ENCODE data around the gene WIPF2. TPM values are rescaled to one million over a fixed set of nuclear protein-coding genes. Genes with fewer than 3 reads are reported as not detected.

WIPF2 gene
- total RNA-seq, 1 experiment from 2014 or later, result 23.0 TPM

DNA sequence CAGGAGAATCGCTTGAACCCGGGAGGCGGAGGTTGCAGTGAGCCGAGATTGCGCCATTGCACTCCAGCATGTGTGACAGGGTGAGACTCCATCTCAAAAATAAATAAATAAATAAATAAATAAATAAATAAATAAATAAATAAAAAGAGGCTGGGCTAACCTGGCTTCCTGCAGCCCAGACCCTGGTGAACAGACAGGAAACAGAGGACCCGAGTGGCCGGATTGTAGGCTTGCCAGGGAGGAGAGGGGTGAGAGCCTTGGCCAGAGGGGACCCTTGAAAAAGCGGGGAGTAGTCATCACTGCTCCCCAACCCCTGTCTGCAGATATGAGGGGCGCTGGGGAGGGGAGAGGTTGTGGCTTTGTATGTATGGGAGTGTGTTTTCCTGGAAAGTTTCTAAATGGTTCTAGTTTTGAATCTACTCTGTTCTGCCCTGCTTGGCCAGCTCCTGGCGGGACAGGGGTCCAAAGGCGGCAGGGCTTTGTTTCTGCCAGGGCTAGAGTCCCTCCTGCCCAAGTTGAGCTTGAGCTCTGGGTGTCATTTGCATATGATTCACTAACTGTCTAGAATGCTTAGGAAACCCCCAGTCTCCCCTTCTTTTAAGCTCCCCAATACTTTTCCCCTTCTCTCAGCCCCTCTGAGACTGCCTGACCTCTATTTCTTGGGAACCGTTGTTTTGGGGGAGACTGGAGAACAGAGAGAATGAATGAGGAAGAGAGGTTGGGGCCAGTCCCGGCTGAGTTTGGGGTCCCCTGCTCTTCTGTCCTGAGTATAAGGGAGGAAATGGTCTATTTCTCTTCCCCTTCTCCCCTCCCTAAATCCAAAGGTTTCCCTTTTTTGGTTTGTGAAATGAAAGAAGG is 106.3 kb downstream of the WIPF2 start (continued):
- TF ChIP-seq, protein P1, sequence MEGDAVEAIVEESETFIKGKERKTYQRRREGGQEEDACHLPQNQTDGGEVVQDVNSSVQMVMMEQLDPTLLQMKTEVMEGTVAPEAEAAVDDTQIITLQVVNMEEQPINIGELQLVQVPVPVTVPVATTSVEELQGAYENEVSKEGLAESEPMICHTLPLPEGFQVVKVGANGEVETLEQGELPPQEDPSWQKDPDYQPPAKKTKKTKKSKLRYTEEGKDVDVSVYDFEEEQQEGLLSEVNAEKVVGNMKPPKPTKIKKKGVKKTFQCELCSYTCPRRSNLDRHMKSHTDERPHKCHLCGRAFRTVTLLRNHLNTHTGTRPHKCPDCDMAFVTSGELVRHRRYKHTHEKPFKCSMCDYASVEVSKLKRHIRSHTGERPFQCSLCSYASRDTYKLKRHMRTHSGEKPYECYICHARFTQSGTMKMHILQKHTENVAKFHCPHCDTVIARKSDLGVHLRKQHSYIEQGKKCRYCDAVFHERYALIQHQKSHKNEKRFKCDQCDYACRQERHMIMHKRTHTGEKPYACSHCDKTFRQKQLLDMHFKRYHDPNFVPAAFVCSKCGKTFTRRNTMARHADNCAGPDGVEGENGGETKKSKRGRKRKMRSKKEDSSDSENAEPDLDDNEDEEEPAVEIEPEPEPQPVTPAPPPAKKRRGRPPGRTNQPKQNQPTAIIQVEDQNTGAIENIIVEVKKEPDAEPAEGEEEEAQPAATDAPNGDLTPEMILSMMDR (IDR thresholded peaks at IDR 0.05), result no peak

DNA sequence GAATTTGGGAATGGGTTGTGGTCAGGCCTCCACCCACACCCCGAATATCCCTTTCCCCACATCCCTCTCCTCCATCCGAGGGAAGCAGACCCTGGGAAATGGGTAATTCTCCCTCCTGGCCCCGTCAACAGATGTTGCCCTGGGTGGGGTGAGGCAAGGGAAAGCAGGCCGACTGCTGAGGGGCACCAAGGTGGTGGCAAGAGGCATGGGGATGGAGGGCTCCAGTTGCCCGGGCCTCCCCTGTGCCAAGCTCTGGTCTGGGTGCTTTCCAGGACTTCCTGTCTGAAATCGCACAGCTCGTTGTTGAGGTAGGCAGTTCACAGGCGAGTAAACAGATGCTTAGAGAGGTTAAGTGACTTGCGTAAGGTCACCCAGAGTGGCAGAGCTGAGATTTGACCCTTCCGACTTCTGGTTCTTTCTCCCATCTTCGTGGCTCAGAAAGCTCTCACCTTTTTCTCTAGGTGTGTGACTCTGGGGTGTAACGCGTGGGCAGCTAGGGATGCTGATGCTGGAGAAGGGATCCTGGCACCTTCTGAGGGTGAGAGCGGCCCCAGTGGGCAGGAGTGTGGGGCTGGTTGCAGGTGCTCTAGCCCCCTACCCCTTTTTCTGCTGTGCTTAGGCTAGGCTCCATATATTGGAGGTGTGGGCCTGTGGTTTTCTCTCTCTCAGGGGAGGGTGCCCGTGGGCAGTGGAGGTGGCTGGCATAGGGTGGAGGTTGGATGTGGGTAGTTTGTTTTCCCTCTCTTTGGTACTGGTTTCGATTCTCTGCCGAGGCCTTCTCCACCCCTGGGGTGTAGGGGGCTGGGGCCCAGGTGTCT is 107.1 kb downstream of the WIPF2 start:
- ChIA-PET CTCF (interaction anchor here (2.4 to 3.2 kb wide), 2 partner anchors 9 to 28 kb away, joined by 14 to 22 read pairs; no protein-coding TSS in a partner anchor), POLR2A (no interaction called here)
- no peak for DNase-seq (ENCODE audit: low spot score)
- peaks cover 1% of the 10 kb centered on the region for H3K36me3 Mint-ChIP-seq
- no peaks in the 10 kb centered on the region for H3K27me3 Mint-ChIP-seq (ENCODE audit: low read depth)
- no peak for ATAC-seq
- TF ChIP-seq RELA (CRISPR knock-in tag; IDR thresholded peaks at IDR 0.05; ENCODE audit: borderline replicate concordance) (no peak), SP1 (CRISPR knock-in tag; conservative IDR thresholded peaks at IDR 0.05) (no peak), NR2C2 (CRISPR knock-in tag; IDR thresholded peaks at IDR 0.05) (no peak), NFATC4 (CRISPR knock-in tag; IDR thresholded peaks at IDR 0.05) (no peak), ZBTB21 (CRISPR knock-in tag; IDR thresholded peaks at IDR 0.05; ENCODE audit: borderline replicate concordance) (no peak), ZNF396 (CRISPR knock-in tag; IDR thresholded peaks at IDR 0.05; ENCODE audit: borderline replicate concordance) (no peak), KAT7 (CRISPR knock-in tag; IDR thresholded peaks at IDR 0.05; ENCODE audit: borderline replicate concordance) (no peak)
- TF ChIP-seq, protein P2, sequence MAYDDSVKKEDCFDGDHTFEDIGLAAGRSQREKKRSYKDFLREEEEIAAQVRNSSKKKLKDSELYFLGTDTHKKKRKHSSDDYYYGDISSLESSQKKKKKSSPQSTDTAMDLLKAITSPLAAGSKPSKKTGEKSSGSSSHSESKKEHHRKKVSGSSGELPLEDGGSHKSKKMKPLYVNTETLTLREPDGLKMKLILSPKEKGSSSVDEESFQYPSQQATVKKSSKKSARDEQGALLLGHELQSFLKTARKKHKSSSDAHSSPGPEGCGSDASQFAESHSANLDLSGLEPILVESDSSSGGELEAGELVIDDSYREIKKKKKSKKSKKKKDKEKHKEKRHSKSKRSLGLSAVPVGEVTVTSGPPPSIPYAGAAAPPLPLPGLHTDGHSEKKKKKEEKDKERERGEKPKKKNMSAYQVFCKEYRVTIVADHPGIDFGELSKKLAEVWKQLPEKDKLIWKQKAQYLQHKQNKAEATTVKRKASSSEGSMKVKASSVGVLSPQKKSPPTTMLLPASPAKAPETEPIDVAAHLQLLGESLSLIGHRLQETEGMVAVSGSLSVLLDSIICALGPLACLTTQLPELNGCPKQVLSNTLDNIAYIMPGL (CRISPR knock-in tag; IDR thresholded peaks at IDR 0.05), result no peak
- TF ChIP-seq, protein P3, sequence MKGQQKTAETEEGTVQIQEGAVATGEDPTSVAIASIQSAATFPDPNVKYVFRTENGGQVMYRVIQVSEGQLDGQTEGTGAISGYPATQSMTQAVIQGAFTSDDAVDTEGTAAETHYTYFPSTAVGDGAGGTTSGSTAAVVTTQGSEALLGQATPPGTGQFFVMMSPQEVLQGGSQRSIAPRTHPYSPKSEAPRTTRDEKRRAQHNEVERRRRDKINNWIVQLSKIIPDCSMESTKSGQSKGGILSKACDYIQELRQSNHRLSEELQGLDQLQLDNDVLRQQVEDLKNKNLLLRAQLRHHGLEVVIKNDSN (CRISPR knock-in tag; IDR thresholded peaks at IDR 0.05), result no peak
- TF ChIP-seq, protein P4, sequence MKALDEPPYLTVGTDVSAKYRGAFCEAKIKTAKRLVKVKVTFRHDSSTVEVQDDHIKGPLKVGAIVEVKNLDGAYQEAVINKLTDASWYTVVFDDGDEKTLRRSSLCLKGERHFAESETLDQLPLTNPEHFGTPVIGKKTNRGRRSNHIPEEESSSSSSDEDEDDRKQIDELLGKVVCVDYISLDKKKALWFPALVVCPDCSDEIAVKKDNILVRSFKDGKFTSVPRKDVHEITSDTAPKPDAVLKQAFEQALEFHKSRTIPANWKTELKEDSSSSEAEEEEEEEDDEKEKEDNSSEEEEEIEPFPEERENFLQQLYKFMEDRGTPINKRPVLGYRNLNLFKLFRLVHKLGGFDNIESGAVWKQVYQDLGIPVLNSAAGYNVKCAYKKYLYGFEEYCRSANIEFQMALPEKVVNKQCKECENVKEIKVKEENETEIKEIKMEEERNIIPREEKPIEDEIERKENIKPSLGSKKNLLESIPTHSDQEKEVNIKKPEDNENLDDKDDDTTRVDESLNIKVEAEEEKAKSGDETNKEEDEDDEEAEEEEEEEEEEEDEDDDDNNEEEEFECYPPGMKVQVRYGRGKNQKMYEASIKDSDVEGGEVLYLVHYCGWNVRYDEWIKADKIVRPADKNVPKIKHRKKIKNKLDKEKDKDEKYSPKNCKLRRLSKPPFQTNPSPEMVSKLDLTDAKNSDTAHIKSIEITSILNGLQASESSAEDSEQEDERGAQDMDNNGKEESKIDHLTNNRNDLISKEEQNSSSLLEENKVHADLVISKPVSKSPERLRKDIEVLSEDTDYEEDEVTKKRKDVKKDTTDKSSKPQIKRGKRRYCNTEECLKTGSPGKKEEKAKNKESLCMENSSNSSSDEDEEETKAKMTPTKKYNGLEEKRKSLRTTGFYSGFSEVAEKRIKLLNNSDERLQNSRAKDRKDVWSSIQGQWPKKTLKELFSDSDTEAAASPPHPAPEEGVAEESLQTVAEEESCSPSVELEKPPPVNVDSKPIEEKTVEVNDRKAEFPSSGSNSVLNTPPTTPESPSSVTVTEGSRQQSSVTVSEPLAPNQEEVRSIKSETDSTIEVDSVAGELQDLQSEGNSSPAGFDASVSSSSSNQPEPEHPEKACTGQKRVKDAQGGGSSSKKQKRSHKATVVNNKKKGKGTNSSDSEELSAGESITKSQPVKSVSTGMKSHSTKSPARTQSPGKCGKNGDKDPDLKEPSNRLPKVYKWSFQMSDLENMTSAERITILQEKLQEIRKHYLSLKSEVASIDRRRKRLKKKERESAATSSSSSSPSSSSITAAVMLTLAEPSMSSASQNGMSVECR (CRISPR knock-in tag; IDR thresholded peaks at IDR 0.05; ENCODE audit: borderline replicate concordance), result no peak
- no peak overlapping the region for H3K27ac Mint-ChIP-seq
- no peaks in the 10 kb centered on the region for H3K9me3 Mint-ChIP-seq
- H3K4me1 Mint-ChIP-seq, result peaks cover 31% of the 10 kb centered on the region
- no peak overlapping the region for H3K4me3 Mint-ChIP-seq

DNA sequence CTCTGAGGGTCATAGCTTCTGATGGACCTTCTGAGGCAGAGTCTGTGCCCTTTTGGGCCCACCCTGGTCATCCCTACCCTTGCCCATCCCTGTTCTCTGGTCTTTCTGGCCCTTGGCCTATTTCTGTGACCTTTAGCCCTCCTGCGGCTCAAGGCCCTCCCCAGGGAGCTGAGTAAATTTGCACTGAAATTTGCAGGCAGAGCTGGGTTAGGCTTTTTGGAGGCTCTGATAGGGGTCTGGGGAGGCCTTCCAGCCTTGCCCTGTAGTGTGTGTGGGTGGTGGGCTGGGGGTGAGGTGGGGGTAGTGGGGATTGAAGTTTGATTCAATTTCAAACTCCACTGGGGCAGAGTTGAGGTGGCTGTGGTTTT is 107.7 kb downstream of the WIPF2 start:
- POLR2A ChIA-PET, result interaction anchor here (0.6 kb wide), 1 partner anchor 17 kb away, joined by 3 read pairs; no protein-coding TSS in a partner anchor
- H3K27me3 Mint-ChIP-seq (ENCODE audit: low read depth), result no peaks in the 10 kb centered on the region

More for the DNA sequence above, 107.7 kb downstream of the WIPF2 start:
- no peaks in the 10 kb centered on the region for H3K9me3 Mint-ChIP-seq
- no peak overlapping the region for H3K4me3 Mint-ChIP-seq
- TF ChIP-seq, protein P5, sequence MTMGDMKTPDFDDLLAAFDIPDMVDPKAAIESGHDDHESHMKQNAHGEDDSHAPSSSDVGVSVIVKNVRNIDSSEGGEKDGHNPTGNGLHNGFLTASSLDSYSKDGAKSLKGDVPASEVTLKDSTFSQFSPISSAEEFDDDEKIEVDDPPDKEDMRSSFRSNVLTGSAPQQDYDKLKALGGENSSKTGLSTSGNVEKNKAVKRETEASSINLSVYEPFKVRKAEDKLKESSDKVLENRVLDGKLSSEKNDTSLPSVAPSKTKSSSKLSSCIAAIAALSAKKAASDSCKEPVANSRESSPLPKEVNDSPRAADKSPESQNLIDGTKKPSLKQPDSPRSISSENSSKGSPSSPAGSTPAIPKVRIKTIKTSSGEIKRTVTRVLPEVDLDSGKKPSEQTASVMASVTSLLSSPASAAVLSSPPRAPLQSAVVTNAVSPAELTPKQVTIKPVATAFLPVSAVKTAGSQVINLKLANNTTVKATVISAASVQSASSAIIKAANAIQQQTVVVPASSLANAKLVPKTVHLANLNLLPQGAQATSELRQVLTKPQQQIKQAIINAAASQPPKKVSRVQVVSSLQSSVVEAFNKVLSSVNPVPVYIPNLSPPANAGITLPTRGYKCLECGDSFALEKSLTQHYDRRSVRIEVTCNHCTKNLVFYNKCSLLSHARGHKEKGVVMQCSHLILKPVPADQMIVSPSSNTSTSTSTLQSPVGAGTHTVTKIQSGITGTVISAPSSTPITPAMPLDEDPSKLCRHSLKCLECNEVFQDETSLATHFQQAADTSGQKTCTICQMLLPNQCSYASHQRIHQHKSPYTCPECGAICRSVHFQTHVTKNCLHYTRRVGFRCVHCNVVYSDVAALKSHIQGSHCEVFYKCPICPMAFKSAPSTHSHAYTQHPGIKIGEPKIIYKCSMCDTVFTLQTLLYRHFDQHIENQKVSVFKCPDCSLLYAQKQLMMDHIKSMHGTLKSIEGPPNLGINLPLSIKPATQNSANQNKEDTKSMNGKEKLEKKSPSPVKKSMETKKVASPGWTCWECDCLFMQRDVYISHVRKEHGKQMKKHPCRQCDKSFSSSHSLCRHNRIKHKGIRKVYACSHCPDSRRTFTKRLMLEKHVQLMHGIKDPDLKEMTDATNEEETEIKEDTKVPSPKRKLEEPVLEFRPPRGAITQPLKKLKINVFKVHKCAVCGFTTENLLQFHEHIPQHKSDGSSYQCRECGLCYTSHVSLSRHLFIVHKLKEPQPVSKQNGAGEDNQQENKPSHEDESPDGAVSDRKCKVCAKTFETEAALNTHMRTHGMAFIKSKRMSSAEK (CRISPR knock-in tag; IDR thresholded peaks at IDR 0.05; ENCODE audit: borderline replicate concordance), result no peak
- TF ChIP-seq NFE2L1 (CRISPR knock-in tag; IDR thresholded peaks at IDR 0.05) (no peak), NFYB (CRISPR knock-in tag; conservative IDR thresholded peaks at IDR 0.05; ENCODE audit: low read depth) (no peak)
- no peak for ATAC-seq
- CTCF ChIA-PET, result interaction anchor here (2.4 to 3.2 kb wide), 2 partner anchors 10 to 28 kb away, joined by 14 to 22 read pairs; no protein-coding TSS in a partner anchor
- peaks cover 29% of the 10 kb centered on the region for H3K4me1 Mint-ChIP-seq
- no peak for DNase-seq (ENCODE audit: low spot score)
- H3K36me3 Mint-ChIP-seq, result peaks cover 5% of the 10 kb centered on the region
- no peak overlapping the region for H3K27ac Mint-ChIP-seq

All from WTC11 (cell line).